Peyer's patch (tissue), 4 donors: ENCODE results near the gene RIMBP2.

ENCODE experiments used
- POLR2A ChIP-seq, 2 donors: fragments of 450-650 bp; IDR thresholded peaks; one replicate each; pipeline ENCODE4 v1.5.1; 2017; ENCODE audit warnings: antibody characterized with exemption in 2 of 2, mild to moderate bottlenecking in 2 of 2, moderate library complexity in 2 of 2
- TF ChIP-seq, protein P1 (sequence below), 6 experiments: fragments of 450-650 bp in 4 of 6; fragments of 200-600 bp in 2 of 6; sonication (generic) in 1 of 6; IDR thresholded peaks; one replicate each; pipeline ENCODE4 v1.5.1; 2017 to 2019; ENCODE audit warnings: antibody characterized with exemption in 6 of 6, mild to moderate bottlenecking in 3 of 6, moderate library complexity in 1 of 6

DNA sequence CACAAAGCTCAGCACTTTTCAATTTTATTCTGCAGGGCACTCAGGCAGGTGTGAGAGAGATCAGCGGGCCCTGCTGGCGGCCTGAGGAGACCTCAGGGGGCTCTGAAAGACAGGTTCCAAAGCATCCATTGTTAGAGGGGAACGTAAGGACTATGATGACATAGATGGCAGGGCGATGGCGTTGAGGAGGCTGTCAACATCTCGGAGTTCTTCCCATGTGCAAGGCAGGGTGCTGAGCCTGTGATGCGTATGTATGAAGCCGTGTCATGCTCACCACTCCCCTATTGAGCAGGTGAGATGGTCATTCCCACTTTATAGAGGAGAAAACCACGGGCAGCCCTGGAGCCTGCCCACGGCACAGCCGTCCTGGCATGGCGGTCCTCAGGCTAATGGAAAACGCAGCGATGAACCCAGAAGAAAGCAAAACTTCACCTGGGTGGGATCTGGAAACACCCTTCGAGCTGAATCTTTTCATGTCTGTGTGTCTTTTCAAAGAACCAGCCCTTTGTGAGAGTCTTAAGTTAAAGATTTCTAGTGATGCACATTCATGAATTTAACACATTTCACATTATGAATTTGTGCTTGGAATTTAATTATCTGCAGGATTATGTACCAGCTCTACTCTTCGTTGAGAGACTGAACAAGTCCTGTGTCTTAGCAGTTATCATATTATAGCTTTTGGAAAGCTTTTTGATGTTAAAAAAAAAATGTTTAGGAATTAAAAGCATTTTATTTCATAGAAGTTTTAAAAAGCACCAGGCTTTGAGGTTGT lies 64.7 kb downstream of the RIMBP2 start:
- TF ChIP-seq, protein P1, sequence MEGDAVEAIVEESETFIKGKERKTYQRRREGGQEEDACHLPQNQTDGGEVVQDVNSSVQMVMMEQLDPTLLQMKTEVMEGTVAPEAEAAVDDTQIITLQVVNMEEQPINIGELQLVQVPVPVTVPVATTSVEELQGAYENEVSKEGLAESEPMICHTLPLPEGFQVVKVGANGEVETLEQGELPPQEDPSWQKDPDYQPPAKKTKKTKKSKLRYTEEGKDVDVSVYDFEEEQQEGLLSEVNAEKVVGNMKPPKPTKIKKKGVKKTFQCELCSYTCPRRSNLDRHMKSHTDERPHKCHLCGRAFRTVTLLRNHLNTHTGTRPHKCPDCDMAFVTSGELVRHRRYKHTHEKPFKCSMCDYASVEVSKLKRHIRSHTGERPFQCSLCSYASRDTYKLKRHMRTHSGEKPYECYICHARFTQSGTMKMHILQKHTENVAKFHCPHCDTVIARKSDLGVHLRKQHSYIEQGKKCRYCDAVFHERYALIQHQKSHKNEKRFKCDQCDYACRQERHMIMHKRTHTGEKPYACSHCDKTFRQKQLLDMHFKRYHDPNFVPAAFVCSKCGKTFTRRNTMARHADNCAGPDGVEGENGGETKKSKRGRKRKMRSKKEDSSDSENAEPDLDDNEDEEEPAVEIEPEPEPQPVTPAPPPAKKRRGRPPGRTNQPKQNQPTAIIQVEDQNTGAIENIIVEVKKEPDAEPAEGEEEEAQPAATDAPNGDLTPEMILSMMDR (IDR thresholded peaks at IDR 0.05): no peak
- no peak for TF ChIP-seq POLR2A (IDR thresholded peaks at IDR 0.05)
